Vagina (tissue), 2 donors: ENCODE measurements around the gene GAB2. TPM values are rescaled to one million over a fixed set of nuclear protein-coding genes. Genes with fewer than 3 reads are reported as not detected.

ENCODE experiments used
- DNase-seq, 2 donors: peaks; one replicate each; pipeline ENCODE4 v3.0.0-alpha.2; 2017; ENCODE audit errors: extremely low spot score in 2 of 2
- H3K27ac ChIP-seq: fragments of 200-600 bp; sonication (generic); one replicate; pipeline ENCODE4 v1.5.1; 2019
- H3K27me3 ChIP-seq: fragments of 200-600 bp; sonication (generic); one replicate; pipeline ENCODE4 v1.5.1; 2019
- H3K36me3 ChIP-seq, 2 donors: fragments of 200-600 bp; sonication (generic); one replicate each; pipeline ENCODE4 v1.5.1; 2017 to 2019
- H3K4me1 ChIP-seq: fragments of 200-600 bp; sonication (generic); one replicate; pipeline ENCODE4 v1.5.1; 2019
- H3K4me3 ChIP-seq, 2 donors: fragments of 200-600 bp; sonication (generic); 1 replicate in 1 of 2; 2 replicates in 1 of 2; pipeline ENCODE4 v1.5.1; 2016 to 2019
- H3K9me3 ChIP-seq: fragments of 200-600 bp; sonication (generic); one replicate; pipeline ENCODE4 v1.5.1; 2019
- POLR2A ChIP-seq, 2 donors: fragments of 450-650 bp; IDR thresholded peaks; one replicate each; pipeline ENCODE4 v1.6.1; 2017; ENCODE audit warnings: antibody characterized with exemption in 2 of 2, mild to moderate bottlenecking in 2 of 2, moderate library complexity in 2 of 2
- POLR2AphosphoS5 ChIP-seq, 2 donors: sonication (generic); formaldehyde crosslinking; IDR thresholded peaks; one replicate each; pipeline ENCODE4 v1.9.0; 2017; ENCODE audit warnings: antibody characterized with exemption in 2 of 2, mild to moderate bottlenecking in 2 of 2, low read depth in 1 of 2; ENCODE audit not compliant: insufficient read depth in 1 of 2
- intact Hi-C: fragments of 100-400 bp; cut with DNase I; formaldehyde crosslinking; loops from one replicate; pipeline ENCODE4 v1.15.1; 2023
- total RNA-seq: library from RNA; depleted of rRNA; stranded (reverse); fragments of >200 nt; gene quantifications from one replicate; pipeline ENCODE4 v1.2.3, GENCODE V29; 2016
- TF ChIP-seq, protein P1 (sequence below), 3 experiments: fragments of 450-650 bp in 2 of 3; fragments of 200-600 bp in 1 of 3; sonication (generic) in 1 of 3; IDR thresholded peaks; one replicate each; pipeline ENCODE4 v1.5.1; 2017 to 2019; ENCODE audit warnings: antibody characterized with exemption in 3 of 3, mild to moderate bottlenecking in 2 of 3, moderate library complexity in 2 of 3

GAB2 gene
- total RNA-seq, 1 donor from 2014 or later, result 24.6 TPM

DNA sequence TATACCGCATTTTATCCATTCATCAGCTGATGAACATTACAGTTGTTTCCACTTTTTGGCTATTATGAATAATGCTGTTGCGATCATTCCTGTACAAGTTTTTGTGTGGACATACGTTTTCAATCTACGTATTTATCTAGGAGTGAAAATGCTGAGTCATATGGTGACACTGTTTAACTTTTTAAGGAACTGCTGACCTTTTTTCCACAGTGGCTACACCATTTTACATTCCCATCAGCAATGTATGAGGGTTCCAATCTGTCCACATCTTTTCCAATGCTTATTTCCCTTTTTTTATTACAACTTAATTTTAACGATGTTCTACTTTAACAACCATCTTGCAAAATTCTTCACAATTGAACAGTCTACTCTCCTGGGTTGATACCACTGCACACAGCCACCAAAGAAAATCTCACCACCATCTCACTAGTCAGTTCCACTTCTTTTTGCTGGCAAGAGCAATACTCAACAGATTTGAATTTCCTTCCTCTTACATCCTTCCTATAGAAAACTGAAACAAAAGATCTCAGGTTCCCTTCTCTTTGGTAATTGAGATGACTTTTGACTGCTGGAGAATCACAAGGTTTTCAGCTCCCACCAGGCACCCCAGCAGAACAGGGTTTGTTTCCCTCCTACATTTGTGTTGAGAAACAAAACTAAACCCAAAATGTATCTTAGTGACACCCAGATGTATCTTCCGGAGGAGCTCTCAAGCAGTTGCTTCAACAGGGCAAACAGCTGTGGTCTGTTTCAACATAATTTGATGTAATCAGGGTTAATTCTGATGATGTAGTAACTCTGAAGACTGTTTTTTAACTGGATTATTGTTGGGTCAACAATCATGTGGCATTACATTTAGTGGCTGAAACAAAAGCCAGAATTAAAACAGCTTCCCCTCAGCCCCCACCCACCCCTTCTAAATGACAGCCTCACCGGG lies 7.0 kb upstream of the GAB2 start:
- Histone ChIP-seq H3K36me3 (no peaks in the 10 kb centered on the region), H3K4me3 (no peak overlapping the region), H3K27me3 (no peaks in the 10 kb centered on the region), H3K27ac (no peak overlapping the region), H3K4me1 (peaks cover 25% of the 10 kb centered on the region), H3K9me3 (no peaks in the 10 kb centered on the region)
- TF ChIP-seq, protein P1, sequence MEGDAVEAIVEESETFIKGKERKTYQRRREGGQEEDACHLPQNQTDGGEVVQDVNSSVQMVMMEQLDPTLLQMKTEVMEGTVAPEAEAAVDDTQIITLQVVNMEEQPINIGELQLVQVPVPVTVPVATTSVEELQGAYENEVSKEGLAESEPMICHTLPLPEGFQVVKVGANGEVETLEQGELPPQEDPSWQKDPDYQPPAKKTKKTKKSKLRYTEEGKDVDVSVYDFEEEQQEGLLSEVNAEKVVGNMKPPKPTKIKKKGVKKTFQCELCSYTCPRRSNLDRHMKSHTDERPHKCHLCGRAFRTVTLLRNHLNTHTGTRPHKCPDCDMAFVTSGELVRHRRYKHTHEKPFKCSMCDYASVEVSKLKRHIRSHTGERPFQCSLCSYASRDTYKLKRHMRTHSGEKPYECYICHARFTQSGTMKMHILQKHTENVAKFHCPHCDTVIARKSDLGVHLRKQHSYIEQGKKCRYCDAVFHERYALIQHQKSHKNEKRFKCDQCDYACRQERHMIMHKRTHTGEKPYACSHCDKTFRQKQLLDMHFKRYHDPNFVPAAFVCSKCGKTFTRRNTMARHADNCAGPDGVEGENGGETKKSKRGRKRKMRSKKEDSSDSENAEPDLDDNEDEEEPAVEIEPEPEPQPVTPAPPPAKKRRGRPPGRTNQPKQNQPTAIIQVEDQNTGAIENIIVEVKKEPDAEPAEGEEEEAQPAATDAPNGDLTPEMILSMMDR (IDR thresholded peaks at IDR 0.05), result no peak
- no peak for TF ChIP-seq POLR2A (IDR thresholded peaks at IDR 0.05)
- TF ChIP-seq POLR2AphosphoS5 (IDR thresholded peaks at IDR 0.05; ENCODE audit: insufficient read depth in 1 of 2, low read depth in 1 of 2), result no peak
- DNase-seq, result no peak
- intact Hi-C loops, result loop anchor here (10.0 kb wide), 1 partner anchor 280 kb away; no protein-coding TSS in a partner anchor

DNA sequence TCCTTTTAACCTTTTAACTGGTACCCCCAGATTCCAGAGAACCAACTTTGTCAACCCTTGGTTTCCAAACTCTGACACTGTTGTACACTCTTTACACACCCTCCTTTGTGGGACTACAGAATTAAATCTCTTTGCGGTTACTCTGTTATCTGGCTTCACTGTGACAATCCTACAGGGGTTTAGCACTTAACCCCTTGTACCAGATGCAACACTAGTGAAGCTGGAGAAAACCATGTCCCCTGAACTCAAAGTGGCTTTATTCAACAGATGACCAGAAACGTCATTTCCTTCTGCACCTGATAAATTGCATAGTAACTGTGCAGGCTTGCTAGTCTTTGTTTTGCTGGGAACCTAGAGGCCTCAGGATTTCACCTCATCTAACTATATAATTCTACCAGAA lies 5.6 kb upstream of the GAB2 start:
- Histone ChIP-seq H3K4me3 (no peak overlapping the region), H3K4me1 (peaks cover 39% of the 10 kb centered on the region), H3K9me3 (no peaks in the 10 kb centered on the region), H3K27me3 (no peaks in the 10 kb centered on the region), H3K27ac (no peak overlapping the region), H3K36me3 (no peaks in the 10 kb centered on the region)
- TF ChIP-seq POLR2AphosphoS5 (IDR thresholded peaks at IDR 0.05; ENCODE audit: insufficient read depth in 1 of 2, low read depth in 1 of 2) (no peak), POLR2A (IDR thresholded peaks at IDR 0.05) (no peak)
- TF ChIP-seq, protein P1 (IDR thresholded peaks at IDR 0.05), result no peak
- DNase-seq, result no peak
- intact Hi-C loops, result loop anchor here (10.0 kb wide), 1 partner anchor 278 kb away; no protein-coding TSS in a partner anchor

DNA sequence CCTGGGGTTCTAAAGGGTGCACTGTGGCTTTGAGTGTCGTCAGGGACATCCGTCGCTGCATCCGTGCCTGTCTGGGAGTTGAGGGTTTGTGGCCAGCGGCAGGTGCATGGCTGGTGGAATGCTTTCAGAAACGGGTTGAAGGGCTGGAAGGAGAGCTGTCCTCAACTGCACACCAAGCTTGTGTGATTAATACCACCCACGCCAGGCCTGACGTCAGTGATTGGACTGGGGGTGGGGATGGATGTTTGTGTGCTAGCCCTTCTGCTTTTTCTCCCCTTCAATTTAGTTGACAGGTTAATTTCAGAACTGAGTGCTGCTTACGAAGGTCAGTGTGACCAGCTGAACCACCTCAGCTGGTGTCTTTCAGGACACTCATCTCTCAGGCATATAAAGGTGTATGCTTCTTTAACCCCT lies 3.2 kb upstream of the GAB2 start:
- Histone ChIP-seq H3K27ac (peak overlapping the region; percentile 98), H3K27me3 (no peaks in the 10 kb centered on the region), H3K4me3 (no peak overlapping the region), H3K4me1 (peaks cover 44% of the 10 kb centered on the region), H3K9me3 (no peaks in the 10 kb centered on the region), H3K36me3 (no peaks in the 10 kb centered on the region)
- intact Hi-C loops, result loop anchor here (10.0 kb wide), 1 partner anchor 276 kb away; no protein-coding TSS in a partner anchor
- TF ChIP-seq POLR2A (IDR thresholded peaks at IDR 0.05) (no peak), POLR2AphosphoS5 (IDR thresholded peaks at IDR 0.05; ENCODE audit: insufficient read depth in 1 of 2, low read depth in 1 of 2) (no peak)
- TF ChIP-seq, protein P1 (IDR thresholded peaks at IDR 0.05), result no peak
- peak in 1 of 2 donors; percentile 92 for DNase-seq

DNA sequence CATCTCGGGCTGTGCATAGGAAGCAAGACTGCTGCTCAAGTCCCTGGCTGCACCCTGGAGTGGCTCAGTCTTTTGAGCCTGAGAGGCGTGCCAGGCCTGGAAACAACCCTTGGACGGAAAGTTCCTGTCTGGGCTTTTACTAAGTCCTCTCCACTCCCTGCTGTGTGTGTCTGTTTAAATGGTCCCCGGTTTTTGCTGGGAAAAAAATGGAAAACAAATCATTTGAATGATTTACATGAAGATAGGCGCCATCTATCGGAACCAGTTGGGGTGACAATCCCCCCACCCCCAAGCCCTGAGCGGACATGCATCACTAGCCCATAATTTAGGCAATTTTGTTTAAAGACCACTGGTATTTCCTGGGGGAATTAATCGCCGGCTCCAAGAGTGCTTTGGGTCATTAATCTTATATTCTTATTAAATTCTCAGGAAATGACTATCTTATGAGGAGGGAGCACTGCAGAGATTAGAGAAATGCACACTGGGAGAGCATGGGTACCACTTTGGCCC lies 2.7 kb upstream of the GAB2 start:
- no peak for TF ChIP-seq POLR2A (IDR thresholded peaks at IDR 0.05)
- TF ChIP-seq POLR2AphosphoS5 (IDR thresholded peaks at IDR 0.05; ENCODE audit: insufficient read depth in 1 of 2, low read depth in 1 of 2), result peak in 1 of 2 donors; percentile 50
- TF ChIP-seq, protein P1 (IDR thresholded peaks at IDR 0.05), result peak; percentile 1 to 73 (median 50)
- H3K9me3 ChIP-seq, result no peaks in the 10 kb centered on the region
- no peaks in the 10 kb centered on the region for H3K36me3 ChIP-seq
- H3K27me3 ChIP-seq, result no peaks in the 10 kb centered on the region
- peaks cover 45% of the 10 kb centered on the region for H3K4me1 ChIP-seq
- H3K4me3 ChIP-seq, result no peak overlapping the region
- peak overlapping the region; percentile 98 for H3K27ac ChIP-seq
- DNase-seq, result peak in 1 of 2 donors; percentile 89
- intact Hi-C loops, result loop anchor here (10.0 kb wide), 1 partner anchor 276 kb away; no protein-coding TSS in a partner anchor
